SK-N-SH (cell line): Measurements from ENCODE around the gene FXYD7. TPM values are rescaled to one million over a fixed set of nuclear protein-coding genes. Genes with fewer than 3 reads are reported as not detected.

Experiments
- CTCF ChIA-PET: fragments of 300-600, 350-600 bp; formaldehyde crosslinking; extraction: SDS; loops from one replicate; lab custom pipeline; 2021; lab: Yijun Ruan, JAX
- POLR2A ChIA-PET: fragments of 350-600 bp; sonication (Branson Sonifier 250); formaldehyde crosslinking; extraction: SDS; loops from one replicate; lab custom pipeline; 2020; ENCODE audit warnings: antibody characterized with exemption, inconsistent platforms; lab: Yijun Ruan, JAX
- DNase-seq: peaks from one replicate; pipeline ENCODE4 v3.0.0; 2012
- H2AFZ ChIP-seq: fragments of 200-600 bp; sonication (generic); 2 replicates; pipeline ENCODE4 v1.8.1; 2016; ENCODE audit warnings: antibody characterized with exemption, mild to moderate bottlenecking, low read depth
- H3F3A ChIP-seq: fragments of 200-600 bp; sonication (generic); replicated peaks from 2 replicates; pipeline ENCODE3; 2016; ENCODE audit warnings: antibody characterized with exemption, mild to moderate bottlenecking; ENCODE audit not compliant: insufficient read depth
- H3K27ac ChIP-seq, 2 experiments: fragments of 200-500 bp in 1 of 2; fragments of 200-600 bp in 1 of 2; sonication (Bioruptor generic) in 1 of 2; sonication (generic), shearing (Covaris generic) in 1 of 2; 2 replicates each; pipeline versions ENCODE4 v1.5.1 to v1.6.1; 2014 to 2016; ENCODE audit warnings: low read depth in 2 of 2, inconsistent platforms in 1 of 2, low read length in 1 of 2, mild to moderate bottlenecking in 1 of 2, mixed read lengths in 1 of 2
- H3K27me3 ChIP-seq: fragments of 200-600 bp; sonication (generic), shearing (Covaris generic); 2 replicates; pipeline ENCODE4 v1.6.1; 2016; ENCODE audit warnings: mixed run types; ENCODE audit not compliant: insufficient read depth
- H3K36me3 ChIP-seq, 2 experiments: fragments of 200-500 bp in 1 of 2; fragments of 200-600 bp in 1 of 2; sonication (Bioruptor generic) in 1 of 2; sonication (generic) in 1 of 2; replicated peaks in 1 of 2; 2 replicates each; pipeline versions ENCODE3 to v1.5.1; 2014 to 2016; ENCODE audit warnings: low read length in 1 of 2, mild to moderate bottlenecking in 1 of 2; ENCODE audit not compliant: insufficient read depth in 2 of 2, control insufficient read depth in 1 of 2
- H3K4me1 ChIP-seq, 2 experiments: fragments of 200-500 bp in 1 of 2; fragments of 200-600 bp in 1 of 2; sonication (Bioruptor generic) in 1 of 2; sonication (generic), shearing (Covaris generic) in 1 of 2; 2 replicates each; pipeline versions ENCODE4 v1.5.1 to v1.6.1; 2014 to 2016; ENCODE audit warnings: low read depth in 1 of 2, low read length in 1 of 2, mixed run types in 1 of 2; ENCODE audit not compliant: insufficient read depth in 2 of 2, control insufficient read depth in 1 of 2
- H3K4me2 ChIP-seq: fragments of 200-600 bp; sonication (generic), shearing (Covaris generic); 2 replicates; pipeline ENCODE4 v1.6.1; 2017; ENCODE audit warnings: mixed run types
- H3K4me3 ChIP-seq, 2 experiments: fragments of 200-500 bp in 1 of 2; fragments of 200-600 bp in 1 of 2; sonication (Bioruptor generic) in 1 of 2; sonication (generic), shearing (Covaris generic) in 1 of 2; 2 replicates each; pipeline versions ENCODE4 v1.5.1 to v1.8.1; 2014 to 2016; ENCODE audit warnings: low read depth in 2 of 2, inconsistent platforms in 1 of 2, low read length in 1 of 2, mild to moderate bottlenecking in 1 of 2, mixed read lengths in 1 of 2, moderate library complexity in 1 of 2
- H3K79me2 ChIP-seq: fragments of 200-600 bp; sonication (generic); 2 replicates; pipeline ENCODE4 v1.8.1; 2017; ENCODE audit warnings: mild to moderate bottlenecking; ENCODE audit not compliant: insufficient read depth
- H3K9ac ChIP-seq: fragments of 200-600 bp; sonication (generic); 2 replicates; pipeline ENCODE4 v1.6.1; 2017; ENCODE audit warnings: mixed run types
- H3K9me2 ChIP-seq: fragments of 200-600 bp; sonication (generic); 2 replicates; pipeline ENCODE4 v1.6.1; 2017; ENCODE audit warnings: mixed run types
- H3K9me3 ChIP-seq: fragments of 200-600 bp; sonication (generic); 2 replicates; pipeline ENCODE4 v1.6.1; 2017; ENCODE audit warnings: mixed run types, mild to moderate bottlenecking, moderate library complexity
- H4K20me1 ChIP-seq: fragments of 200-600 bp; sonication (generic); 2 replicates; pipeline ENCODE4 v1.6.1; 2017; ENCODE audit warnings: mild to moderate bottlenecking, mixed run types; ENCODE audit not compliant: insufficient read depth
- GATA2 ChIP-seq: sonication (generic); formaldehyde crosslinking; IDR thresholded peaks from 2 replicates; pipeline ENCODE4 v1.5.0; 2020; ENCODE audit warnings: mild to moderate bottlenecking, missing genetic modification reagents
- JUND ChIP-seq: IDR thresholded peaks from 2 replicates; pipeline ENCODE4 v1.4.0; 2012
- MAX ChIP-seq: IDR thresholded peaks from 2 replicates; pipeline ENCODE4 v1.4.0; 2012; ENCODE audit warnings: low read depth
- NFIC ChIP-seq: IDR thresholded peaks from 2 replicates; pipeline ENCODE4 v1.4.0; 2012; ENCODE audit warnings: borderline replicate concordance
- RAD21 ChIP-seq: IDR thresholded peaks from 2 replicates; pipeline ENCODE4 v1.6.1; 2012; ENCODE audit warnings: mild to moderate bottlenecking, low read length
- RCOR1 ChIP-seq: fragments of 150-350 bp; IDR thresholded peaks from 2 replicates; pipeline ENCODE4 v1.6.1; 2017; ENCODE audit warnings: antibody characterized with exemption, low read length
- TAF1 ChIP-seq: IDR thresholded peaks from 2 replicates; pipeline ENCODE4 v1.6.1; 2012; ENCODE audit warnings: low read depth, mild to moderate bottlenecking, low read length, moderate library complexity, borderline replicate concordance
- TEAD4 ChIP-seq: IDR thresholded peaks from 2 replicates; pipeline ENCODE4 v1.4.0; 2012; ENCODE audit warnings: mild to moderate bottlenecking, borderline replicate concordance; ENCODE audit not compliant: insufficient read depth
- USF1 ChIP-seq: IDR thresholded peaks from 2 replicates; pipeline ENCODE4 v1.4.0; 2012; ENCODE audit warnings: low read depth, borderline replicate concordance
- YY1 ChIP-seq: IDR thresholded peaks from 2 replicates; pipeline ENCODE4 v1.4.0; 2012; ENCODE audit warnings: low read depth, mild to moderate bottlenecking
- WGBS: methylation state at CpG from one replicate; pipeline ENCODE4 v1.1.6; 2017; ENCODE audit warnings: low lambda C conversion rate; 5-methylcytosine and 5-hydroxymethylcytosine counted together
- polyA plus RNA-seq, 3 experiments: library from polyadenylated mRNA; depleted of rRNA; stranded (reverse); fragments of >200 nt; gene quantifications; 2 replicates each; pipeline ENCODE4 v1.2.3, GENCODE V29; 2012

Gene FXYD7
- polyA plus RNA-seq, 1 of the 3 experiments (the other 2 are of a cell fraction), result 0.44 TPM

DNA sequence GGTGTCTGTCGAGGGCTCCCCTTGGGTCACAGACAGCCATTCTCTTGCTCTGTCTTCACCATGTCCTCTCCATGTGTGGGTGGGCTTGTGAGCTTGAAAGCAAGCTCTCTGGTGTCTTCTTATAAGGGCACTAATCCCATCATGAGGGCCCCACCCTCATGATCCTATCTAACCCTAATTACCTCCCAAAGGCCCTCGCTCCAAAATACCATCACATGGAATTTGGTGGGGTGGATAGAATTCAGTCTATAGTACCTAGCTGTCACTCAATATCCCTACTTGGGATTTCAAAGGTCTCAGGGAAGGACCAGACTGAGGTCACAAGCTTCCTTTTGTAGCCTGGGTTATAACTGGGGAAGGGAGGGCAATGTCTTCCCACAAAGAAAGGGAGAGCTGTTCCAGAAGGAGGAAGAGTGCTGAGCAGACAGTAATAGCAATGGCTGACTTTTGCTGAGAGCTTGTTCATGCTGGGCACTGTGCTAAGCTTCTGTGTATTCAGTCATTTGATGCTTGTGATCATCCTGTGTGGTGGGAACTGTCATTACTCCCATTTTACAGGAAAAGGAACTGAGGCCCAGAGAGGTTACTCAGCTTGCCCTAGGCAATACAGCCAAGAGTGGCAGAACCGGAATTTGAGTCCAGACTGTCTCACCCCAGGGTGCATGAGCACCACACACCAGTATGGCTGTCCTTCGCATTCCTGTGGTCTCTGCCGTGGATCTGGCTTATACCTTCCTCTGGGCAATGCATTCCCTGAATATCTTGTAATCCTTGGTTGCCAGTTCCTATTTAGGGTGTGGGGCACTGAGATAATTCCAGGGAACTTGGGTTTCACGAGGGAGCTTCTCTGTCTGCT, 19.6 kb downstream of the FXYD7 start:
- Histone ChIP-seq H3K4me1 (no peaks in the 10 kb centered on the region), H3K79me2 (no peaks in the 10 kb centered on the region), H3K4me2 (no peak overlapping the region), H3K9me3 (no peaks in the 10 kb centered on the region; the same call in 1 of the 2 replicates), H3K9me2 (no peaks in the 10 kb centered on the region), H4K20me1 (no peaks in the 10 kb centered on the region), H2AFZ (no peak overlapping the region), H3K27ac (no peak overlapping the region), H3K4me3 (no peak overlapping the region), H3F3A (no peaks in the 10 kb centered on the region), H3K36me3 (peaks cover 10 to 75% of the 10 kb centered on the region in 2 experiments), H3K27me3 (no peaks in the 10 kb centered on the region)
- DNase-seq, result no peak
- CTCF ChIA-PET, result interaction anchor here (1.1 to 1.4 kb wide), 3 partner anchors 9 to 20 kb away, joined by 3 to 6 read pairs (median 5); partner anchors contain the start of genes FXYD5 and FXYD7
- 63% methylated on average over 5 of the region's 6 CpGs for WGBS
- POLR2A ChIA-PET, result no interaction called here
- no peak for TF ChIP-seq TEAD4
- no peak for TF ChIP-seq RCOR1
- no peak for TF ChIP-seq RAD21
- no peak for TF ChIP-seq JUND
- TF ChIP-seq TAF1, result no peak
- TF ChIP-seq NFIC, result no peak
- no peak for TF ChIP-seq USF1
- no peak for TF ChIP-seq GATA2 (CRISPR knock-in tag)
- TF ChIP-seq MAX, result no peak
- TF ChIP-seq, all 33 proteins: peak for 0
- H3K9ac ChIP-seq, result no peak overlapping the region

GRCh38 chr19:35164418-35164817, 21.4 kb downstream of the FXYD7 start:
- CTCF ChIA-PET, result no interaction called here
- POLR2A ChIA-PET, result no interaction called here

More at GRCh38 chr19:35164418-35164817, 21.4 kb downstream of the FXYD7 start:
- Histone ChIP-seq H3F3A (no peaks in the 10 kb centered on the region), H3K27me3 (no peaks in the 10 kb centered on the region), H2AFZ (no peak overlapping the region), H3K9ac (no peak overlapping the region), H3K79me2 (no peaks in the 10 kb centered on the region)
- no peak for TF ChIP-seq YY1
- TF ChIP-seq, all 33 proteins: peak for 0
- WGBS, result 87% methylated on average over 2 of the region's 2 CpGs
- Histone ChIP-seq H3K4me2 (no peak overlapping the region), H3K4me3 (no peak overlapping the region), H3K9me3 (no peaks in the 10 kb centered on the region; the same call in 1 of the 2 replicates), H4K20me1 (no peaks in the 10 kb centered on the region), H3K9me2 (no peaks in the 10 kb centered on the region), H3K27ac (no peak overlapping the region), H3K36me3 (peaks cover 8 to 72% of the 10 kb centered on the region in 2 experiments), H3K4me1 (no peaks in the 10 kb centered on the region; a peak in 1 of 4 replicates)
- no peak for DNase-seq
